ELR (cell line): ENCODE data around the gene CATSPER1.

Source experiments
- DNase-seq: peaks from one replicate; pipeline ENCODE4 v3.0.0-alpha.2; 2015; ENCODE audit warnings: low read depth

CATSPER1 gene

GRCh38 chr11:65968600-65969482, 57.4 kb downstream of the CATSPER1 start:
- no peak for DNase-seq

- no peak for DNase-seq
These were observed 58.8 kb downstream of the CATSPER1 start for GRCh38 chr11:65967329-65967934.
